Effector CD4-positive, alpha-beta T cell (primary cell): Measurements from ENCODE around the gene OARD1.
"Not testable (repeated sequence)": the region's sequence is repeated elsewhere in the genome, so short reads cannot be mapped to it uniquely, and the experiment has no call there.

Source experiments
- DNase-seq: peaks from one replicate; pipeline ENCODE4 v3.0.0-alpha.2; 2020
- total RNA-seq: gene quantifications from one replicate; lab custom pipeline; 2026; lab: John Stamatoyannopoulos, UW

Gene OARD1
- total RNA-seq, result 41.3 reads per million, percentile 64 among the genes with 10 or more reads in this experiment

DNA sequence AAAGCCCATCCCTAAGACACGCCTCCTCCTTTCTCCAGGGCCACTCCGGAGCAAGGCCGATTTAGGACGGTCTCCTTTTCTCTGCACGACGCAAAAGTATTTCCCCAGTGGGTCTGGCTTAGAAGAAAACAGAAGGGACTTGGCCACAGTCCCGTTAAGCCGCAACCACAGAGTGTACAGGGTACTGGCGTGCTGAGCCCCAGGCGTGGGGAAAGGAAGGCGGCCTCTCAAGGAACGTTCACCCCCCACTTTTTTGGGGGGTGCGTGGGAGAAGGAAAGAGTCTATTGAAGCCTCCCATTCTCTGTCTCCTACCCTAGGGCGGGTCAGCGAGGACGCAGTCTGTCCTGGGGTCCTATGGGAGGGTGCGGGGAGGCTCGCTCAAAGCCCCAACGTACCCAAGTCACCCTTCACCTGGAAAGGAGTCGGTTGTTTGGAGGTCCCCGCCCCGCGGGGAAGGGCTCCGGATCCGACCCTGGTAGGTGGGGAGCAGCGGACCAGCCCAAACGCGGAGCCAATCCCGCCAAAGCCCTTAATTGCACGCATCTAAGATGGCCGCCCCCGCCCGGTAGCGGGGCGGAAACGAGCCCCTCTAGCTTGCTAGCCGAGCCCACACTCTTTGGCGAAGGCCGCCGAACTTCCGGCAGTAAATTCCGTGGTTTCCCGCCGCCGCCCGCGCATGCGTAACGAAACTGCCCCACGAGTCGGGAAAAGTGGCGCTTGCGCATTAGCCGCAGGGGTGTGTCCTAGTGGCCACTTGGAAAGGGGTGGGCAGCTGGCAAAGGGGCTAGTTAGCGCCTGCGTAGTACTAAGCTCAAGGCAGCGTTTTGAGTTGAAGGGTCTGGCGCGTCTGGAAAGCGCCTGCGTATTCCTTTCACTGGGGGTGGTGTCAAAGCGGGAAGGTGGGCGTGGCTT is at the start of gene OARD1:
OARD1 (minus strand) TSS at position 434 of the 913 bp plus-strand sequence. CDS start 722 bp downstream, outside the sequence.
- peak; percentile 99 for DNase-seq

DNA sequence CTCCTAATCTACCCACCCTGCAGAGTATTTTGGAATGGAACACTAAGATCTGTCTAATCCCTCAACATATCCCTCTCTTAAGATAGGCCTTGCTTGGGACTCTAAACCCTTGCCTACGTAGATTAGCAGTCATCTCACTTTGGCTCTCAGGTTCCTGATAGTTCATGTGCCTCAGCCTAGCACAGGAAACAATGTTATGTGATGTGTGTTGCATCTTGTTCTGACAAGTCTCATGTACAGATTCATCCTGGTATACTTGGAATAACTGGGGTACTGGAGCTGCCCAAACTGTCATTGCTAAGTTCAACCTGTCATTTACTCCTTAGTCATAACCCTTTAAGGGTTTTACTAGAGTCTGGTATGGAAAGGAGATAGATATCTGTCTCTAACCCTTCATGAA is 47.9 kb upstream of the OARD1 start:
- DNase-seq, result no peak

- no peak for DNase-seq
Measured at GRCh38 chr6:41119508-41119907, 47.4 kb upstream of the OARD1 start.

DNA sequence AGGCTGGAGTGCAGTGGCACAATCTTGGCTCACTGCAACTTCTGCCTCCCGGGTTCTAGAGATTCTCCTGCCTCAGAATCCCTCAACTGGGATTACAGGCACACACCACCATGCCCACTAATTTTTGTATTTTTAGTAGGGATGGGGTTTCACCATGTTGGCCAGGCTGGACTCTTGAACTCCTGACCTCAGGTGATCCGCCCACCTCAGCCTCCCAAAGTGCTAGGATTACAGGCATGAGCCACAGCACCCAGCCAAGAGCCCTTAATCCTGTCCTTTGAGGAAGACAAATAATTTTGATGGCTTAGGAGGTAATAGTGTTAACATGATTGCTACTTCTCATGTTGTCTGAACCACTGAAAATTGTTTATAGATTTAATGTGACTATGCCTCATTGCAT is 42.9 kb upstream of the OARD1 start:
- DNase-seq, result not testable (repeated sequence)

DNA sequence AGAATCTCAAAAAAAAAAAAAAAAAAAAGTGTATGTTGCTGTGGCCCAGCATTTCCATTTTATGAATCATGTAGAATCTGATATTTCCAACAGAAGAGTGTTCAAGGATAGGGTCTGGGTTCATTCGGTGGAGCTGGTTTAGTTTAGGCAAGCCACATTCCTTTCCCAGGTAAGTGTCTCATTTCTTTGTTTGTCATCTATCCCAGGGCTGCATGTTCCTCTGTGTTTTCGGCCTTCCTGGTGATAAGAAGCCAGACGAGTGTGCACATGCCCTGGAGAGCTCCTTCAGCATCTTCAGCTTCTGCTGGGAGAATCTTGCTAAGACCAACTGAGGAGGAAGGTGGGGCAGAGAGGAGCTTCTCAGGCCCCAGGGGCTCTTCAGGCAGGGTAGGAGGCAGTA is 38.9 kb upstream of the OARD1 start:
- no peak for DNase-seq

- no peak for DNase-seq
Measured at GRCh38 chr6:41103847-41104246, 31.7 kb upstream of the OARD1 start.

- no peak for DNase-seq
Measured at GRCh38 chr6:41100871-41101287, 28.7 kb upstream of the OARD1 start.

- DNase-seq, result no peak
Measured at GRCh38 chr6:41098366-41098765, 26.2 kb upstream of the OARD1 start.

GRCh38 chr6:41097467-41098090 is 25.4 kb upstream of the OARD1 start:
- no peak for DNase-seq

DNA sequence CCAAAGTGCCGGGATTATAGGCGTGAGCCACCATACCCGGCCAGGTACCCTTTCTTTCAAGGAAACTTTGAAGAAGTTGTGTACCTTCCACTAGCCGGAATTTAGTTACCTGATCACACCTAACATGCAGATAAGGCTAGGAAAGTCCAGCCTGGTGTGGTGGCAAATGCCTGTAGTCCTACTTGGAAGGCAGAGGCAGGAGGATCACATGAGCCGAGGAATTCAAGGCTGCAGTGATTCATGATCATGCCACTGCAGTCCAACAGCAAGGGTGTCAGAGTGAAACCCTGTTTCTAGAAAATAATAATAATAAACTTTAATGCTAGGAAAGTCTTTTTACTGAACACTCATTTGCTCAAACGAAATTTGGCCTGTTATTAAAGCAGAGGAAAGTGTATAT is 21.6 kb upstream of the OARD1 start:
- no peak for DNase-seq

GRCh38 chr6:41092421-41093140 is 20.4 kb upstream of the OARD1 start:
- DNase-seq, result no peak

- no peak for DNase-seq
Measured at GRCh38 chr6:41090841-41091761, 18.9 kb upstream of the OARD1 start.

DNA sequence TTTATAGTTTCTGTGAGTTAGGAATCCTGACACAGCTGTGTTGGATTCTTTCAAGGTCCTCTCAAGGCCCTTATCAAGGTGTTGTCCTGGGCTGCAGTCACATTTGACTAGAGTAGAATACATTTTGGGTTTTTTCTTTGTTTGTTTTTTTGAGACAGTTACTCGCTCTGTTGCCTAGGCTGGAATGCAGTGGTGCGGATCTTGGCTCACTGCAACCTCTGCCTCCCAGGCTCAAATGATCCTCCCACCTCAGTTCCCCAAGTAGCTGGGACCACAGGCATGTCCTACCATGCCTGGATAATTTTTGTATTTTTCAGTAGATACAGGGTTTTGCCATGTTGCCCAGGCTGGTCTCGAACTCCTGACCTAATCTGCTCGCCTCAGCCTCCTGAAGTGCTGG is 16.3 kb upstream of the OARD1 start:
- no peak for DNase-seq

DNA sequence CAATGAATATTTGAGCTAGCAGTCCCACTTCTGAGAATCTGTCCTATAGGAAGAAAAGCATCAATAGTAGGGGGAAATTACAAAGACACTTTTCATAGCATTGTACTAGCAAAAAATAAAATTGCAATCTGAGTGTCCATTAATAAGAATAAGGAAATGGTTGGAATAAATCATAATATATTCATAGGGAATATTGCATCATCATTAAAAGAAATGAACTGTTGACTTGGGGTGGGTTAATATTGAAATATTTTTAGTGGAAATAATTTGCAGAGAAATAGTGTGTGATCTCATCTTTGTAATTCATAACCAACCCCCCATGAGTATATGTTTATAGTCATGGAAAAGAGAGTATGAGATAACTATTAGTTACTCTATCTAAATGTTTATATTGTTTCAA is 13.0 kb upstream of the OARD1 start:
- DNase-seq, result no peak

- DNase-seq, result no peak
Measured at GRCh38 chr6:41083072-41083471, 10.9 kb upstream of the OARD1 start.

DNA sequence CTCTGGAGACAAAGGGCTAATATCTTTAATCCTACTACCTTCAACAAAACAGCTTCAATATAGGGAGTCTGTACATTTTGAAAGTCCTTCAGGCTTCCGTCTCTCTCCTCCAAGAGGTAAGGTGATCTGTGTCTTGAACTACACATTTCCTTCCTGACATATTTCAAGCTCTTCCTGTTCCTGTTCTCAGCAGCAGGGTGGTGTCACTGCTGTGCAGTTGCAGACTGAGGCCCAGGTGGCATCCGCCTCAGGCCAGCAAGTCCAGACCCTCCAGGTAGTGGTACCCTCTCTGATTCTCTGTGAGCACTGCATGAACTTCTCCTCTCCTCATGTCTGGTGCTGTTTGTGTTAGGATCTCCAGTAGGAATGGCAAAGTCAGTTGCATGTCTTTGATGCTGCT is 8.5 kb upstream of the OARD1 start:
- no peak for DNase-seq

GRCh38 chr6:41079080-41079479 is 6.9 kb upstream of the OARD1 start:
- no peak for DNase-seq

DNA sequence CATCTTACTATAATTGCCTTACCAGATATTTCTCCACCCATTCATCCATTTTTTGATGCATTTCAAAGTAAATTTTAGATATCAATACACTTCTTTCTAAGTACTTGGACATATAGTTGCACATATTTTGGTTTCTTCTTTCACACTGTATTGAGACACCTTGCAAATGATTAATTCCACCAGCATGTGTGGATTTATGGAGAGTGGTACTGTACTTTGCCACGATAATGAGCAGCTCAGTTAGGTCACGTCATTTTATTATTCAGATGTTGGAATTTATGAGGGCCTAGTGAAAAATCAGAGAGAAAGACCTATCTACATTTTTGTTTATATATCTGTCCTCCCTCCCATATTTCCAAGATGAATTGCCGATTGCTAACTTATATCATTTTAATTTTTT is 5.9 kb upstream of the OARD1 start:
- DNase-seq, result no peak

DNA sequence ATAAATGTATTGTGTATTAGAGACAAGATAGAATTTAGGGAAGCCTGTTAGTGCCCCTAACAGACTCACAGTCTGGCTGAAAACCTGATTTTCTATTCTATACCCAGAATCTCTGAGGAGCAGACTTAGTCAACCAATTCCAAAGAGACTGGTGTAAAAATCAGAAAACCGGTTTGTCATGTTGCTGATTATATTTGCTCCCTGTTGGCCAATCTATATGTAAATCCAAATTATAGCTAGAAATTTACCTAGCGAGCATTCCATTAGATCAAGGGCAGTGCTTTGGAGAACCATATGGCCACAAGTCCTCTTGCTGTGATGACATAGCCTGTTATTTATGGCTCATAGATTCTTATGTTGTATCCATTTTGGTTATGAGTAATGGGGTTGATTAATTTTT is 5.4 kb upstream of the OARD1 start:
- no peak for DNase-seq

DNA sequence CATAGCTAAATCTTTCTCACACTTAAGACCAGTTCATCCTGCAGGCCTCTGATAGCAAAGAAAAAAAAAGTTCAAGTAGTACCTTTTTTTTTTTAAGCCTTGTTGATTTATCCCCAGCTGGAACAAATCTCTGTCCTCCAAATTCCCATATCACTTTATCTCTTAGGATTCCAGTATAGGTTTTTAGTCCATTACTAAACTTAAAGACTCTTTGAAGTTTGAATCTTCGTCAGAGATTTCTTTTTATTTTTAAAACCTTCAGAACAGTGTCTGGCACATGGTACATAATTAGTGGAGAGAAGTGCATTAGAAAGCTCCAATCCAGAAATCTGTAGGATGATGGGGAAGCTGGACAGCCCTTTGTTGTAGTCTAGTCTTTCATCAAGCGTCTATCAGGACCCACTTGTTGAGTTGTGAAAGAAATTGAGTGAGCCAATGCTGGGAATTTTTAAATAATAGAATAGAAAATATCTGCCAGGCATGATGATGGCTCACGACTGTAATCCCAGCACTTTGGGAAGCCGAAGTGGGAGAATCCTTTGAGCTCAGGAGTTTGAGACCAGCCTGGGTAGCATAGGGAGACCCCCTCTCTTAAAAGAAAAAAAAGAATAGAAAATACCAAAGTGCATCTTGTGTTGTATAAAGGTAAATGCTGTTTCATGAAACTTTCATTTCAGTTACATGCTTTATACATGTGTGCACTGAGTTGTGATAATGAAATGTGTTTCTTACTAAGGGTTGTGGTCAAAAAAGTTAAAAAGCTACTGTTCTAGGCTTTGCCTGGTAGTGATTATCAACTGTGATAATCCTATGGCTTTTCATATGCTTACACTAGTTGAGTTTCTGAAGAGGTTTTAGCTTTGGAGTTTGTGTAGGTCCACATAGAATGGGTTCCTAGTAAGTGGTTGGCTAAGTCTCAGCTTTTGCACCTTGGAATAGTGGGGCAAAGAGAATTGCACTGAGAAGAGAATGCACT is 3.8 kb upstream of the OARD1 start:
- DNase-seq, result no peak
